H9 (cell line): ENCODE results near the gene TRIM22. TPM values are rescaled to one million over a fixed set of nuclear protein-coding genes. Genes with fewer than 3 reads are reported as not detected.

ENCODE experiments used
- DNase-seq: peaks from one replicate; pipeline ENCODE4 v3.0.0-alpha.2; 2017
- H2AFZ ChIP-seq: one replicate; pipeline ENCODE4 v1.6.1; 2013; ENCODE audit warnings: mild to moderate bottlenecking, low read length, control low read depth, moderate library complexity
- H2AK5ac ChIP-seq: 2 replicates; pipeline ENCODE4 v1.6.1; 2013; ENCODE audit warnings: low read length, control low read depth, mixed read lengths; ENCODE audit not compliant: insufficient read length
- H2BK120ac ChIP-seq: one replicate; pipeline ENCODE4 v1.6.1; 2013; ENCODE audit warnings: low read depth, mild to moderate bottlenecking, low read length, control low read depth, inconsistent platforms; ENCODE audit not compliant: poor library complexity, severe bottlenecking
- H2BK12ac ChIP-seq: 2 replicates; pipeline ENCODE4 v1.6.1; 2013; ENCODE audit warnings: low read length, control low read depth, mixed read lengths, low read depth; ENCODE audit not compliant: insufficient read length
- H2BK15ac ChIP-seq: 2 replicates; pipeline ENCODE4 v1.6.1; 2013; ENCODE audit warnings: low read depth, low read length, control low read depth
- H2BK20ac ChIP-seq: one replicate; pipeline ENCODE4 v1.6.1; 2013; ENCODE audit warnings: low read depth, mild to moderate bottlenecking, low read length, control low read depth, inconsistent platforms; ENCODE audit not compliant: poor library complexity, severe bottlenecking
- H2BK5ac ChIP-seq: 2 replicates; pipeline ENCODE4 v1.6.1; 2013; ENCODE audit warnings: low read length, control low read depth, mixed read lengths; ENCODE audit not compliant: insufficient read length
- H3K14ac ChIP-seq: 2 replicates; pipeline ENCODE4 v1.6.1; 2013; ENCODE audit warnings: low read length, control low read depth; ENCODE audit not compliant: insufficient read depth
- H3K18ac ChIP-seq: 2 replicates; pipeline ENCODE4 v1.6.1; 2013; ENCODE audit warnings: low read depth, mild to moderate bottlenecking, mixed read lengths, low read length, control low read depth; ENCODE audit not compliant: insufficient read length
- H3K23ac ChIP-seq: 2 replicates; pipeline ENCODE4 v1.6.1; 2013; ENCODE audit warnings: low read length, control low read depth, mixed read lengths, low read depth; ENCODE audit not compliant: insufficient read length
- H3K23me2 ChIP-seq: 2 replicates; pipeline ENCODE4 v1.6.1; 2013; ENCODE audit warnings: low read depth, mild to moderate bottlenecking, mixed read lengths, low read length, control low read depth; ENCODE audit not compliant: insufficient read length, poor library complexity, severe bottlenecking
- H3K27ac ChIP-seq: 2 replicates; pipeline ENCODE4 v1.5.1; 2013; ENCODE audit warnings: low read length, control low read depth, mixed read lengths, low read depth; ENCODE audit not compliant: insufficient read length
- H3K27me3 ChIP-seq: 2 replicates; pipeline ENCODE4 v1.6.1; 2013; ENCODE audit warnings: low read length, control low read depth, inconsistent platforms; ENCODE audit not compliant: insufficient read depth
- H3K4ac ChIP-seq: 2 replicates; pipeline ENCODE4 v1.6.1; 2013; ENCODE audit warnings: low read depth, mild to moderate bottlenecking, control low read depth, inconsistent platforms, low read length, moderate library complexity
- H3K4me1 ChIP-seq: 2 replicates; pipeline ENCODE4 v1.6.1; 2013; ENCODE audit warnings: low read length, control low read depth, inconsistent platforms; ENCODE audit not compliant: insufficient read depth
- H3K4me2 ChIP-seq: 2 replicates; pipeline ENCODE4 v1.6.1; 2013; ENCODE audit warnings: low read length, control low read depth, mixed read lengths; ENCODE audit not compliant: insufficient read length, insufficient read depth
- H3K56ac ChIP-seq: 2 replicates; pipeline ENCODE4 v1.6.1; 2013; ENCODE audit warnings: low read depth, mild to moderate bottlenecking, mixed read lengths, low read length, control low read depth; ENCODE audit not compliant: insufficient read length
- H3K79me1 ChIP-seq: 2 replicates; pipeline ENCODE4 v1.6.1; 2013; ENCODE audit warnings: low read depth, mild to moderate bottlenecking, moderate library complexity, low read length, control low read depth, inconsistent platforms; ENCODE audit not compliant: insufficient read depth, poor library complexity, severe bottlenecking
- H3K79me2 ChIP-seq: 2 replicates; pipeline ENCODE4 v1.6.1; 2013; ENCODE audit warnings: low read length, control low read depth, inconsistent platforms; ENCODE audit not compliant: insufficient read depth
- H3K9ac ChIP-seq: 2 replicates; pipeline ENCODE4 v1.6.1; 2013; ENCODE audit warnings: low read length, control low read depth, mixed read lengths; ENCODE audit not compliant: insufficient read length; ENCODE audit errors: extremely low read depth
- H3K9me3 ChIP-seq: one replicate; pipeline ENCODE4 v1.6.1; 2013; ENCODE audit warnings: low read depth, low read length, inconsistent platforms; ENCODE audit not compliant: control insufficient read depth
- H3T11ph ChIP-seq: one replicate; pipeline ENCODE4 v1.6.1; 2013; ENCODE audit warnings: mild to moderate bottlenecking, low read length, control low read depth, inconsistent platforms
- H4K20me1 ChIP-seq: one replicate; pipeline ENCODE4 v1.6.1; 2013; ENCODE audit not compliant: control insufficient read depth, insufficient read length, insufficient read depth
- H4K5ac ChIP-seq: 2 replicates; pipeline ENCODE4 v1.6.1; 2013; ENCODE audit warnings: low read depth, mild to moderate bottlenecking, mixed read lengths, low read length, control low read depth; ENCODE audit not compliant: insufficient read length
- H4K8ac ChIP-seq: replicated peaks from 2 replicates; pipeline ENCODE4 v1.6.1; 2013; ENCODE audit warnings: low read length, control low read depth, mixed read lengths, low read depth; ENCODE audit not compliant: insufficient read length
- H4K91ac ChIP-seq: 2 replicates; pipeline ENCODE4 v1.6.1; 2013; ENCODE audit warnings: low read depth, mild to moderate bottlenecking, moderate library complexity, mixed read lengths, low read length, control low read depth; ENCODE audit not compliant: insufficient read length
- H3K27ac Mint-ChIP-seq, 3 experiments: 2 replicates in 2 of 3; 3 replicates in 1 of 3; pipeline ENCODE4 v1.8.0; 2020 to 2021; ENCODE audit warnings: mixed read lengths in 3 of 3, mild to moderate bottlenecking in 1 of 3, moderate library complexity in 1 of 3
- H3K27me3 Mint-ChIP-seq: 2 replicates; pipeline ENCODE4 v1.8.0; 2021; ENCODE audit warnings: low read depth, mild to moderate bottlenecking, moderate library complexity, mixed read lengths
- H3K36me3 Mint-ChIP-seq, 3 experiments: 2 replicates in 2 of 3; 3 replicates in 1 of 3; pipeline ENCODE4 v1.8.0; 2020 to 2021; ENCODE audit warnings: low read depth in 3 of 3, mixed read lengths in 3 of 3; ENCODE audit not compliant: insufficient read depth in 1 of 3
- H3K4me1 Mint-ChIP-seq, 2 experiments: 2 replicates each; pipeline ENCODE4 v1.8.0; 2020; ENCODE audit warnings: mixed read lengths in 2 of 2
- H3K4me3 Mint-ChIP-seq, 2 experiments: 2 replicates in 1 of 2; 3 replicates in 1 of 2; pipeline ENCODE4 v1.8.0; 2020 to 2021; ENCODE audit warnings: mild to moderate bottlenecking in 2 of 2, mixed read lengths in 2 of 2, moderate library complexity in 1 of 2
- H3K9me3 Mint-ChIP-seq, 2 experiments: 2 replicates in 1 of 2; 3 replicates in 1 of 2; pipeline ENCODE4 v1.8.0; 2020; ENCODE audit warnings: mild to moderate bottlenecking in 2 of 2, mixed read lengths in 2 of 2, moderate library complexity in 1 of 2
- CTCF ChIP-seq: fragments of 200-600 bp; sonication (generic); conservative IDR thresholded peaks from 3 replicates; pipeline ENCODE4 v1.8.0; 2021; ENCODE audit warnings: antibody characterized with exemption, mild to moderate bottlenecking
- WGBS: extraction: QIAGEN DNeasy Blood & Tissue Kit; methylation state at CpG from one replicate; pipeline ENCODE4 v1.1.7; 2013; ENCODE audit warnings: missing lambda C conversion rate, low lambda C conversion rate, mixed read lengths; ENCODE audit not compliant: insufficient read length; ENCODE audit errors: extremely low coverage; 5-methylcytosine and 5-hydroxymethylcytosine counted together
- total RNA-seq: library from RNA; stranded (reverse); gene quantifications from 2 replicates; pipeline ENCODE4 v1.2.1, GENCODE V29; 2021

Gene TRIM22
- total RNA-seq, 1 experiment from 2014 or later: 78.6 TPM

GRCh38 chr11:5639953-5640352 lies 49.6 kb upstream of the TRIM22 start:
- no peak for TF ChIP-seq CTCF
- H3K14ac ChIP-seq: no peak overlapping the region

More at GRCh38 chr11:5639953-5640352, 49.6 kb upstream of the TRIM22 start:
- Histone ChIP-seq H3K23me2 (no peaks in the 10 kb centered on the region), H2BK20ac (no peak overlapping the region), H3K4me2 (no peak overlapping the region), H3T11ph (no peak overlapping the region), H3K79me1 (no peaks in the 10 kb centered on the region), H3K4ac (no peak overlapping the region), H3K27me3 (no peaks in the 10 kb centered on the region), H2BK12ac (no peak overlapping the region), H4K8ac (no peak overlapping the region), H3K27ac (no peak overlapping the region), H3K9ac (no peak overlapping the region), H2BK5ac (no peak overlapping the region), H3K79me2 (no peaks in the 10 kb centered on the region), H3K9me3 (no peaks in the 10 kb centered on the region), H4K20me1 (no peaks in the 10 kb centered on the region), H3K18ac (no peak overlapping the region), H2AFZ (no peak overlapping the region), H3K56ac (no peak overlapping the region), H3K23ac (no peak overlapping the region), H2BK120ac (no peak overlapping the region), H4K91ac (no peak overlapping the region), H4K5ac (no peak overlapping the region), H2BK15ac (no peak overlapping the region), H3K4me1 (no peaks in the 10 kb centered on the region), H2AK5ac (no peak overlapping the region)
- no peaks in the 10 kb centered on the region for H3K36me3 Mint-ChIP-seq
- H3K4me3 Mint-ChIP-seq: no peak overlapping the region
- H3K4me1 Mint-ChIP-seq: no peaks in the 10 kb centered on the region
- H3K27me3 Mint-ChIP-seq: no peaks in the 10 kb centered on the region
- DNase-seq: no peak
- no peak overlapping the region for H3K27ac Mint-ChIP-seq
- H3K9me3 Mint-ChIP-seq: no peaks in the 10 kb centered on the region
- WGBS: no CpG with 5 or more reads among the region's 1 CpG
